Neural crest cell (in vitro differentiated cells): ENCODE results near the gene CAVIN1. TPM values are rescaled to one million over a fixed set of nuclear protein-coding genes. Genes with fewer than 3 reads are reported as not detected.
"Not testable (repeated sequence)": the region's sequence is repeated elsewhere in the genome, so short reads cannot be mapped to it uniquely, and the experiment has no call there.

Experiments used
- DNase-seq: peaks from one replicate; pipeline ENCODE4 v3.0.0; 2021; ENCODE audit warnings: low read depth, mixed read lengths, low spot score
- H3K27ac Mint-ChIP-seq: one replicate; pipeline ENCODE4 v1.8.0; 2021; ENCODE audit warnings: mild to moderate bottlenecking, mixed read lengths; ENCODE audit not compliant: unreplicated experiment
- H3K27me3 Mint-ChIP-seq: 2 replicates; pipeline ENCODE4 v1.8.0; 2021; ENCODE audit warnings: low read depth, mild to moderate bottlenecking, mixed read lengths
- H3K36me3 Mint-ChIP-seq: 2 replicates; pipeline ENCODE4 v1.8.0; 2021; ENCODE audit warnings: low read depth, mild to moderate bottlenecking, mixed read lengths
- H3K4me1 Mint-ChIP-seq: 2 replicates; pipeline ENCODE4 v1.8.0; 2021; ENCODE audit warnings: mixed read lengths
- H3K4me3 Mint-ChIP-seq: one replicate; pipeline ENCODE4 v1.8.0; 2021; ENCODE audit warnings: mild to moderate bottlenecking, mixed read lengths
- H3K9me3 Mint-ChIP-seq: 2 replicates; pipeline ENCODE4 v1.8.0; 2021; ENCODE audit warnings: mixed read lengths
- CTCF ChIP-seq: fragments of 200-600 bp; sonication (generic); conservative IDR thresholded peaks from 2 replicates; pipeline ENCODE4 v1.5.0; 2021; ENCODE audit warnings: antibody characterized with exemption, mild to moderate bottlenecking
- total RNA-seq: library from RNA; stranded (reverse); gene quantifications from 2 replicates; pipeline ENCODE4 v1.2.1, GENCODE V29; 2021

Gene CAVIN1
- total RNA-seq, 1 donor from 2014 or later: 0.09 TPM

GRCh38 chr17:42399948-42400843 lies 22.9 kb downstream of the CAVIN1 start:
- Mint-ChIP-seq H3K36me3 (no peaks in the 10 kb centered on the region), H3K27ac (peak overlapping the region; percentile 58), H3K4me1 (peaks cover 20% of the 10 kb centered on the region), H3K9me3 (peaks cover 2% of the 10 kb centered on the region), H3K4me3 (no peak overlapping the region), H3K27me3 (no peaks in the 10 kb centered on the region)
- no peak for TF ChIP-seq CTCF
- DNase-seq: no peak

GRCh38 chr17:42399121-42399520 lies 23.9 kb downstream of the CAVIN1 start:
- Mint-ChIP-seq H3K9me3 (peaks cover 2% of the 10 kb centered on the region), H3K27ac (no peak overlapping the region), H3K27me3 (no peaks in the 10 kb centered on the region), H3K4me1 (peaks cover 20% of the 10 kb centered on the region), H3K36me3 (no peaks in the 10 kb centered on the region), H3K4me3 (no peak overlapping the region)
- DNase-seq: no peak
- TF ChIP-seq CTCF: no peak

DNA sequence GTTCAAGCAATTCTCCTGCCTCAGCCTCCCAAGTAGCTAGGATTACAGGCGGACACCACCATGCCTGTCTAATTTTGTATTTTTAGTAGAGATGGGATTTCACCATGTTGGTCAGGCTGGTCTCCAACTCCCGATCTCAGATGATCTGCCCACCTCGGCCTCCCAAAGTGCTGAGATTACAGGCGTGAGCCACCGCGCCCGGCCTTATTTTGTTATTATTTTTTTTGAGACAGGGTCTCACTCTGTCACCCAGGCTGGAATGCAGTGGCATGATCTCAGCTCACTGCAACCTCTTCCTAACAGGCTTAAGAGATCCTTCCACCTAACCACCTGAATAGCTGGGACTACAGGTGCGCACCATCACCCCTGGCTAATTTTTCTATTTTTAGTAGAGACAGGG lies 27.5 kb downstream of the CAVIN1 start:
- not testable (repeated sequence) for H3K27ac Mint-ChIP-seq

GRCh38 chr17:42394838-42395237 lies 28.2 kb downstream of the CAVIN1 start:
- peaks cover 2% of the 10 kb centered on the region for H3K9me3 Mint-ChIP-seq
- no peaks in the 10 kb centered on the region for H3K4me1 Mint-ChIP-seq
- H3K27me3 Mint-ChIP-seq: no peaks in the 10 kb centered on the region
- no peak for DNase-seq
- TF ChIP-seq CTCF: no peak
- H3K4me3 Mint-ChIP-seq: no peak overlapping the region
- no peak overlapping the region for H3K27ac Mint-ChIP-seq
- no peaks in the 10 kb centered on the region for H3K36me3 Mint-ChIP-seq

More for the DNA sequence above, 27.5 kb downstream of the CAVIN1 start:
- H3K27me3 Mint-ChIP-seq, H3K36me3 Mint-ChIP-seq, H3K4me1 Mint-ChIP-seq, H3K9me3 Mint-ChIP-seq, DNase-seq, H3K4me3 Mint-ChIP-seq: not testable (repeated sequence)

DNA sequence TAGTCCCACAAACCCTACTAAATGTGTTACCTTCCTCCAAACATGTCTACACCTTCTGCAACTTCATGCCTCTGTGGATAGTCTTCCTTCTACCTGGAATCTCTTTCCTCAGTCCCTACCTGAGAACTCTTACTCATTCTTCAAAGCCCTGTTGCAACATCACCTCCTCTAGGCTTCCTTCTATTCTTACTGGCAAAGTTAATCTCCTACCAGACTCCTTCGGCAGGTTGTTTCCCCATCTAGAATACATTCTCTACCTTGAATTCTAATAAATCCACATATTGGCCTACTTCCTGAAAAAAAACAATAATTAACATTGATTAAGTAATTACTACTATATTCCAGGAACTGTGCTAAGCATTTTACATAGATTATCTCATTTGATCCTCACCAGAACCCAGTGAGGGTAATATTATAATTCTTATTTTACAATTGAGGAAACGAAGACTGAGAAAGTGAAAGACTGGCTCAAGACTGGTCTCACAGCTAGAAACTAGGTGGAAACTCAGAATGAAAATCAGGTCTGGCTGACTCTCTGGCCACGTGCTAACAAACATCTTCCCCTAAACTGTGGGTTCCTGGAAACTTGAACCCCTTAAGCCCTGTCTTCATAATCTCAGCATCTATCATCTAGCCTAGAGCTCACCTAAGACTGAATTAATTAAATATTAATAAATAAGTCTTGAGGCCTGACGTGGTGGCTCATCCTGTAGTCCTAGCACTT lies 30.2 kb downstream of the CAVIN1 start:
- Mint-ChIP-seq H3K4me1 (peaks cover 9% of the 10 kb centered on the region), H3K27ac (no peak overlapping the region), H3K4me3 (peak overlapping the region; percentile 3), H3K27me3 (peaks cover 3% of the 10 kb centered on the region), H3K9me3 (peaks cover 2% of the 10 kb centered on the region), H3K36me3 (no peaks in the 10 kb centered on the region)
- TF ChIP-seq CTCF: no peak
- no peak for DNase-seq

GRCh38 chr17:42391439-42391838 lies 31.6 kb downstream of the CAVIN1 start:
- not testable (repeated sequence) for H3K27ac Mint-ChIP-seq, H3K9me3 Mint-ChIP-seq, H3K4me3 Mint-ChIP-seq

More at GRCh38 chr17:42391439-42391838, 31.6 kb downstream of the CAVIN1 start:
- H3K36me3 Mint-ChIP-seq, DNase-seq: not testable (repeated sequence)
- Mint-ChIP-seq H3K4me1 (peaks cover 19% of the 10 kb centered on the region), H3K27me3 (peaks cover 10% of the 10 kb centered on the region)
